A549 (cell line): ENCODE results near the gene SLC35A3. TPM values are rescaled to one million over a fixed set of nuclear protein-coding genes. Genes with fewer than 3 reads are reported as not detected.

Experiments used
- ATAC-seq, 2 experiments: fragments of 200-7000 bp in 1 of 2; fragments of >200 bp in 1 of 2; cut with Nextera tagmentation in 1 of 2; cut with Tn5 transposase in 1 of 2; 3 replicates each; pipeline versions ENCODE4 v1.8.0 to v1.9.1; 2018 to 2020; ENCODE audit warnings: mild to moderate bottlenecking in 1 of 2, moderate library complexity in 1 of 2
- CTCF ChIA-PET: fragments of 300-600 bp; sonication (Branson Sonifier 250); formaldehyde crosslinking; extraction: SDS; loops from one replicate; lab custom pipeline; 2021; ENCODE audit warnings: antibody characterized with exemption, inconsistent platforms; lab: Yijun Ruan, JAX
- POLR2A ChIA-PET: fragments of 350-600 bp; formaldehyde crosslinking; extraction: SDS; loops from one replicate; lab custom pipeline; 2021; ENCODE audit warnings: antibody characterized with exemption, inconsistent platforms; lab: Yijun Ruan, JAX
- DNase-seq, 2 experiments: peaks; one replicate each; pipeline versions ENCODE4 v3.0.0 to v3.0.0-alpha.2; 2011 to 2016; ENCODE audit warnings: low read depth in 1 of 2, low spot score in 1 of 2
- FAIRE-seq: peaks from 2 replicates; lab custom pipeline; 2011; peaks lifted over from hg19 to GRCh38; lab: Jason Lieb, UNC
- H3K27ac ChIP-seq, 2 experiments: fragments of >200 bp; sonication (Bioruptor Twin); formaldehyde crosslinking; 3 replicates each; pipeline ENCODE4 v1.5.1; 2016 to 2017
- H3K4me1 ChIP-seq: fragments of >200 bp; sonication (Bioruptor Twin); formaldehyde crosslinking; 3 replicates; pipeline ENCODE4 v1.6.1; 2016
- H3K4me2 ChIP-seq: fragments of >200 bp; sonication (Bioruptor Twin); formaldehyde crosslinking; 3 replicates; pipeline ENCODE4 v1.6.1; 2016
- H3K4me3 ChIP-seq: fragments of >200 bp; sonication (Bioruptor Twin); formaldehyde crosslinking; 3 replicates; pipeline ENCODE4 v1.5.1; 2016
- H3K9me3 ChIP-seq: fragments of >200 bp; sonication (Bioruptor Twin); formaldehyde crosslinking; 3 replicates; pipeline ENCODE4 v1.6.1; 2016
- CBX2 ChIP-seq: fragments of 200-600 bp; sonication (generic); IDR thresholded peaks from 2 replicates; pipeline ENCODE4 v1.6.1; 2016; ENCODE audit warnings: low read depth, mild to moderate bottlenecking, borderline replicate concordance
- CHD4 ChIP-seq: fragments of 200-600 bp; sonication (generic); IDR thresholded peaks from 2 replicates; pipeline ENCODE4 v1.6.1; 2016; ENCODE audit warnings: antibody characterized with exemption, mild to moderate bottlenecking, borderline replicate concordance
- EHF ChIP-seq: fragments of 250-450 bp; sonication (Bioruptor Pico); IDR thresholded peaks from 2 replicates; pipeline ENCODE4 v1.5.0; 2020; ENCODE audit warnings: mild to moderate bottlenecking
- ESRRA ChIP-seq: fragments of 150-350 bp; IDR thresholded peaks from 2 replicates; pipeline ENCODE4 v1.6.1; 2014; ENCODE audit warnings: mild to moderate bottlenecking, low read length, borderline replicate concordance
- FOSB ChIP-seq: fragments of 250-450 bp; sonication (Bioruptor Pico); IDR thresholded peaks from 2 replicates; pipeline ENCODE4 v1.5.0; 2020; ENCODE audit warnings: mild to moderate bottlenecking, moderate library complexity
- HDAC2 ChIP-seq: fragments of 200-600 bp; sonication (generic); IDR thresholded peaks from 2 replicates; pipeline ENCODE4 v1.6.1; 2016
- JUNB ChIP-seq: fragments of >200 bp; sonication (Bioruptor Twin); formaldehyde crosslinking; IDR thresholded peaks from 2 replicates; pipeline ENCODE4 v1.6.1; 2016
- KDM5A ChIP-seq: fragments of 200-600 bp; sonication (generic); IDR thresholded peaks from 2 replicates; pipeline ENCODE4 v1.6.1; 2016; ENCODE audit warnings: antibody characterized with exemption, mild to moderate bottlenecking
- MAFK ChIP-seq: fragments of 450-650 bp; IDR thresholded peaks from 2 replicates; pipeline ENCODE4 v1.6.1; 2014; ENCODE audit not compliant: partially characterized antibody
- NFE2L2 ChIP-seq: fragments of 150-350 bp; conservative IDR thresholded peaks from 2 replicates; pipeline ENCODE4 v1.6.1; 2014; ENCODE audit warnings: low read length
- NPAS2 ChIP-seq: fragments of 250-450 bp; sonication (Bioruptor Pico); IDR thresholded peaks from 2 replicates; pipeline ENCODE4 v1.8.0; 2022; ENCODE audit warnings: mild to moderate bottlenecking, moderate library complexity, borderline replicate concordance
- NR3C1 ChIP-seq: fragments of >200 bp; sonication (Bioruptor Twin); formaldehyde crosslinking; IDR thresholded peaks from 3 replicates; pipeline ENCODE4 v1.6.1; 2017
- POLR2A ChIP-seq: IDR thresholded peaks from 2 replicates; pipeline ENCODE4 v1.6.1; 2012; ENCODE audit warnings: mild to moderate bottlenecking, low read length
- RFX5 ChIP-seq: fragments of 450-650 bp; IDR thresholded peaks from 2 replicates; pipeline ENCODE4 v1.7.1; 2014; ENCODE audit warnings: antibody characterized with exemption, mild to moderate bottlenecking, moderate library complexity
- SREBF2 ChIP-seq: fragments of 450-650 bp; IDR thresholded peaks from 2 replicates; pipeline ENCODE4 v1.6.1; 2014; ENCODE audit warnings: mild to moderate bottlenecking, moderate library complexity
- TFCP2L1 ChIP-seq: fragments of 250-450 bp; sonication (Bioruptor Pico); IDR thresholded peaks from 2 replicates; pipeline ENCODE4 v1.5.0; 2021; ENCODE audit warnings: mild to moderate bottlenecking
- TP53 ChIP-seq: fragments of 250-450 bp; sonication (Bioruptor Pico); IDR thresholded peaks from 2 replicates; pipeline ENCODE4 v1.5.0; 2021; ENCODE audit warnings: mild to moderate bottlenecking, moderate library complexity
- ZFP36 ChIP-seq: fragments of 450-650 bp; IDR thresholded peaks from 2 replicates; pipeline ENCODE4 v1.6.1; 2014; ENCODE audit warnings: borderline replicate concordance; ENCODE audit not compliant: partially characterized antibody
- WGBS: methylation state at CpG from one replicate; pipeline ENCODE4 v1.1.6; 2017; ENCODE audit errors: missing lambda C conversion rate; 5-methylcytosine and 5-hydroxymethylcytosine counted together
- polyA plus RNA-seq, 4 experiments: library from polyadenylated mRNA; depleted of rRNA in 3 of 4; stranded (reverse); fragments of >200 nt; fragmentation: RNase III in 1 of 4; extraction: RNeasy Plus Mini Kit Qiagen cat#74134 plus additional on column Dnase treatment in 1 of 4; gene quantifications; 2 replicates in 3 of 4; 3 replicates in 1 of 4; pipeline ENCODE4 v1.2.3, GENCODE V29; 2011 to 2017
- TF ChIP-seq, protein P1 (sequence below): IDR thresholded peaks from 2 replicates; pipeline ENCODE4 v1.6.1; 2012
- TF ChIP-seq, protein P2 (sequence below): fragments of >200 bp; sonication (Bioruptor Twin); formaldehyde crosslinking; IDR thresholded peaks from 3 replicates; pipeline ENCODE4 v1.5.1; 2016
- TF ChIP-seq, protein P3 (sequence below): fragments of 150-350 bp; IDR thresholded peaks from 2 replicates; pipeline ENCODE4 v1.6.1; 2014; ENCODE audit warnings: low read depth, mild to moderate bottlenecking, low read length
- TF ChIP-seq, protein P4 (sequence below): fragments of >200 bp; sonication (Bioruptor Twin); formaldehyde crosslinking; IDR thresholded peaks from 2 replicates; pipeline ENCODE4 v1.6.1; 2016
- TF ChIP-seq, protein P5 (sequence below): fragments of 450-650 bp; IDR thresholded peaks from 2 replicates; pipeline ENCODE4 v1.6.1; 2014; ENCODE audit warnings: antibody characterized with exemption
- TF ChIP-seq, protein P6 (sequence below): fragments of >200 bp; sonication (Bioruptor Twin); formaldehyde crosslinking; IDR thresholded peaks from 3 replicates; pipeline ENCODE4 v1.6.1; 2016
- TF ChIP-seq, protein P7 (sequence below): fragments of 200-600 bp; sonication (generic); IDR thresholded peaks from 2 replicates; pipeline ENCODE4 v1.6.1; 2016; ENCODE audit warnings: antibody characterized with exemption, mild to moderate bottlenecking, moderate library complexity

Gene SLC35A3
- polyA plus RNA-seq, 2 of the 4 experiments (the other 2 are of a cell fraction) = 9.6 to 15.1 TPM

DNA sequence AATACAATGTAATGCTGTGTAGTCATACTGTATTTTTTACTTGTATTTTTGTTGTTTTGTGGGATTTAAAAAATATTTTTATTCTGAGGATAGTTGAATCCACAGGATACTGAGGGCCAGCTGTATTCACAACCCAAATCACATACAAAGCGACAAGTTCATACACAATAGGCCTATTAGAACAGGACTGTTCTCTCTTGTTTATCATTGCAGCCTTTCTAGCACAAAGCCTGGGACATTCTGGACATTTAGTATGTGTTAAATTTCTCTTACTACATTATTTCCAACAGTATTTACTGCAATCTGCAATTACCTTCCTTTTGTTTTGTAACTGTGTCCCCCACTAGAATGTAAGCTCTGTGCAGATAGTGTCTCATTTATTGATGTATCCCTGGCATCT is 65.4 kb downstream of the SLC35A3 start:
- DNase-seq (no peak), ATAC-seq (no peak), FAIRE-seq (no peak)
- Histone ChIP-seq H3K4me1 (peaks cover 4% of the 10 kb centered on the region; the same call in 1 of the 3 replicates), H3K4me3 (no peak overlapping the region), H3K9me3 (no peaks in the 10 kb centered on the region), H3K27ac (no peak overlapping the region), H3K4me2 (no peak overlapping the region)
- 77% methylated on average over 1 of the region's 1 CpG for WGBS
- CTCF ChIA-PET = no interaction called here
- TF ChIP-seq, protein P1, sequence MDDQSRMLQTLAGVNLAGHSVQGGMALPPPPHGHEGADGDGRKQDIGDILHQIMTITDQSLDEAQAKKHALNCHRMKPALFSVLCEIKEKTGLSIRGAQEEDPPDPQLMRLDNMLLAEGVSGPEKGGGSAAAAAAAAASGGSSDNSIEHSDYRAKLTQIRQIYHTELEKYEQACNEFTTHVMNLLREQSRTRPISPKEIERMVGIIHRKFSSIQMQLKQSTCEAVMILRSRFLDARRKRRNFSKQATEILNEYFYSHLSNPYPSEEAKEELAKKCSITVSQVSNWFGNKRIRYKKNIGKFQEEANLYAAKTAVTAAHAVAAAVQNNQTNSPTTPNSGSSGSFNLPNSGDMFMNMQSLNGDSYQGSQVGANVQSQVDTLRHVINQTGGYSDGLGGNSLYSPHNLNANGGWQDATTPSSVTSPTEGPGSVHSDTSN = no peak
- TF ChIP-seq NR3C1 = no peak
- no peak for TF ChIP-seq NFE2L2
- TF ChIP-seq, protein P2, sequence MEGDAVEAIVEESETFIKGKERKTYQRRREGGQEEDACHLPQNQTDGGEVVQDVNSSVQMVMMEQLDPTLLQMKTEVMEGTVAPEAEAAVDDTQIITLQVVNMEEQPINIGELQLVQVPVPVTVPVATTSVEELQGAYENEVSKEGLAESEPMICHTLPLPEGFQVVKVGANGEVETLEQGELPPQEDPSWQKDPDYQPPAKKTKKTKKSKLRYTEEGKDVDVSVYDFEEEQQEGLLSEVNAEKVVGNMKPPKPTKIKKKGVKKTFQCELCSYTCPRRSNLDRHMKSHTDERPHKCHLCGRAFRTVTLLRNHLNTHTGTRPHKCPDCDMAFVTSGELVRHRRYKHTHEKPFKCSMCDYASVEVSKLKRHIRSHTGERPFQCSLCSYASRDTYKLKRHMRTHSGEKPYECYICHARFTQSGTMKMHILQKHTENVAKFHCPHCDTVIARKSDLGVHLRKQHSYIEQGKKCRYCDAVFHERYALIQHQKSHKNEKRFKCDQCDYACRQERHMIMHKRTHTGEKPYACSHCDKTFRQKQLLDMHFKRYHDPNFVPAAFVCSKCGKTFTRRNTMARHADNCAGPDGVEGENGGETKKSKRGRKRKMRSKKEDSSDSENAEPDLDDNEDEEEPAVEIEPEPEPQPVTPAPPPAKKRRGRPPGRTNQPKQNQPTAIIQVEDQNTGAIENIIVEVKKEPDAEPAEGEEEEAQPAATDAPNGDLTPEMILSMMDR = no peak
- no peak for TF ChIP-seq JUNB
- TF ChIP-seq TFCP2L1 (CRISPR knock-in tag) = no peak
- no peak for TF ChIP-seq HDAC2
- no peak for TF ChIP-seq ESRRA
- no peak for TF ChIP-seq KDM5A
- no peak for TF ChIP-seq POLR2A
- no peak for TF ChIP-seq MAFK
- TF ChIP-seq, protein P3, sequence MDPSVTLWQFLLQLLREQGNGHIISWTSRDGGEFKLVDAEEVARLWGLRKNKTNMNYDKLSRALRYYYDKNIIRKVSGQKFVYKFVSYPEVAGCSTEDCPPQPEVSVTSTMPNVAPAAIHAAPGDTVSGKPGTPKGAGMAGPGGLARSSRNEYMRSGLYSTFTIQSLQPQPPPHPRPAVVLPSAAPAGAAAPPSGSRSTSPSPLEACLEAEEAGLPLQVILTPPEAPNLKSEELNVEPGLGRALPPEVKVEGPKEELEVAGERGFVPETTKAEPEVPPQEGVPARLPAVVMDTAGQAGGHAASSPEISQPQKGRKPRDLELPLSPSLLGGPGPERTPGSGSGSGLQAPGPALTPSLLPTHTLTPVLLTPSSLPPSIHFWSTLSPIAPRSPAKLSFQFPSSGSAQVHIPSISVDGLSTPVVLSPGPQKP = no peak
- POLR2A ChIA-PET = no interaction called here

DNA sequence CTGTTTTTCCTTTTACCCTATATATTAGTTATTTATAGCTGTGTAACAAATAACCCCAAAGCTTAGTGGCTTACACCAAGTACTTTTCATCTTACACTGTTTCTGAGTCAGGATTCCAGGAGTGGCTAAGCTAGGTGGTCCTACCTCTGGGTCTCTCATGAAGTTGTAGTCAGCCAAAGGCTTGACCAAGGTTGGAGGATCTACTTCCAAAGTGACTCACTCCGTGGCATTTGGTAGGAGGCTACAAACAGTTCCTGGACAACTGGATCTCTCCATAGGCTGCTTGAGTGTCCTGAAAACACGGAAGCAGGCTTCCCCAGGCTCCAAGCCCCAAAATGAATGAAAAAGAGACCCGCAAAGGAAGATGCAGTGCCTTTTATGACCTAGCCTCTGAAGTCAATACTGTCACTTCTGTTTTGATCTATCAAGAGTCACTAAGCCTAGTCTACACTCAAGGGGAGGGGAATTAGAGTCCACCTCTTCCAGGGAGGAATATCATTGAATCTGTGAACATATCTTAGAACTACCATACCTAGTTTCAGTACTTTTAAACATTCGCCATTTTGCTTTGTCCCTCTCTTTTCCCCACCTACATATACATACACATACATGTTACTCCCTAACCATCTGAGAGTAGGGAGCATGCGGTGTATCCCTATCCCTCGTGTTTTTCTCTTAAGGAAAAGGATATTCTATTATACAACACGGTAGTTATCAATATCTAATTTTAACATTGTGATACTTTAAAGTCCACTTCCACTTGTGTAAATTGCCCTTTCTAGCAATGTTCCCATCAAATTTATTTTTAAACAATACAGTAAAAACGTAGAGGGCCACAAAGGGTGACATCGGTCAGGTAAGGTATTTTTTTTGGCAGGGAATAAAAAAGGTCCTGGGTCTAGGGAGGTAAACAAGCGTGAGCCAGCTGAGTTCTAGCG is 67.2 kb downstream of the SLC35A3 start:
- 34% methylated on average over 11 of the region's 11 CpGs for WGBS
- Histone ChIP-seq H3K4me3 (peak overlapping the region; percentile 93), H3K27ac (peak overlapping the region; percentile 96 to 100), H3K9me3 (no peaks in the 10 kb centered on the region), H3K4me1 (peaks cover 9% of the 10 kb centered on the region; the same call in 1 of the 3 replicates), H3K4me2 (peak overlapping the region; percentile 95)
- no peak for FAIRE-seq
- TF ChIP-seq TP53 (CRISPR knock-in tag) (no peak), NPAS2 (CRISPR knock-in tag) (no peak), ESRRA (no peak), SREBF2 (no peak), POLR2A (no peak), KDM5A (no peak), FOSB (CRISPR knock-in tag) (no peak), EHF (CRISPR knock-in tag) (no peak), ZFP36 (no peak), CHD4 (no peak), RFX5 (no peak), CBX2 (no peak)
- TF ChIP-seq, protein P4, sequence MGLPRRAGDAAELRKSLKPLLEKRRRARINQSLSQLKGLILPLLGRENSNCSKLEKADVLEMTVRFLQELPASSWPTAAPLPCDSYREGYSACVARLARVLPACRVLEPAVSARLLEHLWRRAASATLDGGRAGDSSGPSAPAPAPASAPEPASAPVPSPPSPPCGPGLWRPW = no peak
- TF ChIP-seq, protein P5, sequence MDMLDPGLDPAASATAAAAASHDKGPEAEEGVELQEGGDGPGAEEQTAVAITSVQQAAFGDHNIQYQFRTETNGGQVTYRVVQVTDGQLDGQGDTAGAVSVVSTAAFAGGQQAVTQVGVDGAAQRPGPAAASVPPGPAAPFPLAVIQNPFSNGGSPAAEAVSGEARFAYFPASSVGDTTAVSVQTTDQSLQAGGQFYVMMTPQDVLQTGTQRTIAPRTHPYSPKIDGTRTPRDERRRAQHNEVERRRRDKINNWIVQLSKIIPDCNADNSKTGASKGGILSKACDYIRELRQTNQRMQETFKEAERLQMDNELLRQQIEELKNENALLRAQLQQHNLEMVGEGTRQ = no peak
- TF ChIP-seq, protein P6, sequence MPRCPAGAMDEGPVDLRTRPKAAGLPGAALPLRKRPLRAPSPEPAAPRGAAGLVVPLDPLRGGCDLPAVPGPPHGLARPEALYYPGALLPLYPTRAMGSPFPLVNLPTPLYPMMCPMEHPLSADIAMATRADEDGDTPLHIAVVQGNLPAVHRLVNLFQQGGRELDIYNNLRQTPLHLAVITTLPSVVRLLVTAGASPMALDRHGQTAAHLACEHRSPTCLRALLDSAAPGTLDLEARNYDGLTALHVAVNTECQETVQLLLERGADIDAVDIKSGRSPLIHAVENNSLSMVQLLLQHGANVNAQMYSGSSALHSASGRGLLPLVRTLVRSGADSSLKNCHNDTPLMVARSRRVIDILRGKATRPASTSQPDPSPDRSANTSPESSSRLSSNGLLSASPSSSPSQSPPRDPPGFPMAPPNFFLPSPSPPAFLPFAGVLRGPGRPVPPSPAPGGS = no peak
- TF ChIP-seq, protein P7, sequence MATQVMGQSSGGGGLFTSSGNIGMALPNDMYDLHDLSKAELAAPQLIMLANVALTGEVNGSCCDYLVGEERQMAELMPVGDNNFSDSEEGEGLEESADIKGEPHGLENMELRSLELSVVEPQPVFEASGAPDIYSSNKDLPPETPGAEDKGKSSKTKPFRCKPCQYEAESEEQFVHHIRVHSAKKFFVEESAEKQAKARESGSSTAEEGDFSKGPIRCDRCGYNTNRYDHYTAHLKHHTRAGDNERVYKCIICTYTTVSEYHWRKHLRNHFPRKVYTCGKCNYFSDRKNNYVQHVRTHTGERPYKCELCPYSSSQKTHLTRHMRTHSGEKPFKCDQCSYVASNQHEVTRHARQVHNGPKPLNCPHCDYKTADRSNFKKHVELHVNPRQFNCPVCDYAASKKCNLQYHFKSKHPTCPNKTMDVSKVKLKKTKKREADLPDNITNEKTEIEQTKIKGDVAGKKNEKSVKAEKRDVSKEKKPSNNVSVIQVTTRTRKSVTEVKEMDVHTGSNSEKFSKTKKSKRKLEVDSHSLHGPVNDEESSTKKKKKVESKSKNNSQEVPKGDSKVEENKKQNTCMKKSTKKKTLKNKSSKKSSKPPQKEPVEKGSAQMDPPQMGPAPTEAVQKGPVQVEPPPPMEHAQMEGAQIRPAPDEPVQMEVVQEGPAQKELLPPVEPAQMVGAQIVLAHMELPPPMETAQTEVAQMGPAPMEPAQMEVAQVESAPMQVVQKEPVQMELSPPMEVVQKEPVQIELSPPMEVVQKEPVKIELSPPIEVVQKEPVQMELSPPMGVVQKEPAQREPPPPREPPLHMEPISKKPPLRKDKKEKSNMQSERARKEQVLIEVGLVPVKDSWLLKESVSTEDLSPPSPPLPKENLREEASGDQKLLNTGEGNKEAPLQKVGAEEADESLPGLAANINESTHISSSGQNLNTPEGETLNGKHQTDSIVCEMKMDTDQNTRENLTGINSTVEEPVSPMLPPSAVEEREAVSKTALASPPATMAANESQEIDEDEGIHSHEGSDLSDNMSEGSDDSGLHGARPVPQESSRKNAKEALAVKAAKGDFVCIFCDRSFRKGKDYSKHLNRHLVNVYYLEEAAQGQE = no peak
- POLR2A ChIA-PET = interaction anchor here (1.5 kb wide), 1 partner anchor 67 kb away, joined by 8 read pairs; the partner anchor contains the start of gene SLC35A3
- ATAC-seq = peak; percentile 1 to 12; a peak in 3 of 6 replicates
- no peak for DNase-seq
- CTCF ChIA-PET = no interaction called here
